HEK293T (cell line): ENCODE data around the gene ZHX3.

Experiments
- CTCF ChIA-PET: fragments of 350-600 bp; formaldehyde crosslinking; extraction: SDS; loops from one replicate; lab custom pipeline; 2021; ENCODE audit warnings: antibody characterized with exemption, inconsistent platforms; lab: Yijun Ruan, JAX
- POLR2A ChIA-PET: fragments of 350-600 bp; formaldehyde crosslinking; extraction: SDS; loops from one replicate; lab custom pipeline; 2020; ENCODE audit warnings: antibody characterized with exemption, inconsistent platforms; lab: Yijun Ruan, JAX
- DNase-seq: peaks from one replicate; pipeline ENCODE4 v3.0.0; 2012; ENCODE audit warnings: mixed read lengths; ENCODE audit errors: extremely low spot score
- ARNT ChIP-seq: fragments of 450-650 bp; IDR thresholded peaks from 2 replicates; pipeline ENCODE4 v1.6.1; 2017; ENCODE audit warnings: mild to moderate bottlenecking
- BHLHE40 ChIP-seq: fragments of 450-650 bp; IDR thresholded peaks from 2 replicates; pipeline ENCODE4 v1.6.1; 2016; ENCODE audit warnings: mild to moderate bottlenecking, moderate library complexity, borderline replicate concordance
- CTBP1 ChIP-seq: fragments of 450-650 bp; IDR thresholded peaks from 2 replicates; pipeline ENCODE4 v1.6.1; 2016; ENCODE audit warnings: borderline replicate concordance
- ELF4 ChIP-seq: fragments of 450-650 bp; IDR thresholded peaks from 2 replicates; pipeline ENCODE4 v1.6.1; 2017; ENCODE audit warnings: antibody characterized with exemption
- FOXA1 ChIP-seq: fragments of 450-650 bp; IDR thresholded peaks from 2 replicates; pipeline ENCODE4 v1.6.1; 2016; ENCODE audit warnings: mild to moderate bottlenecking
- FOXK2 ChIP-seq: fragments of 450-650 bp; IDR thresholded peaks from 2 replicates; pipeline ENCODE4 v1.6.1; 2016; ENCODE audit warnings: mild to moderate bottlenecking
- FOXM1 ChIP-seq: fragments of 450-650 bp; IDR thresholded peaks from 2 replicates; pipeline ENCODE4 v1.6.1; 2017; ENCODE audit warnings: mild to moderate bottlenecking, borderline replicate concordance
- HDGF ChIP-seq: fragments of 450-650 bp; IDR thresholded peaks from 2 replicates; pipeline ENCODE4 v1.6.1; 2017; ENCODE audit warnings: antibody characterized with exemption, borderline replicate concordance
- L3MBTL2 ChIP-seq: fragments of 450-650 bp; conservative IDR thresholded peaks from 2 replicates; pipeline ENCODE4 v1.6.1; 2016; ENCODE audit warnings: mild to moderate bottlenecking
- LEF1 ChIP-seq: fragments of 450-650 bp; IDR thresholded peaks from 2 replicates; pipeline ENCODE4 v1.6.1; 2017; ENCODE audit warnings: mild to moderate bottlenecking, borderline replicate concordance
- NFRKB ChIP-seq: fragments of 450-650 bp; IDR thresholded peaks from 2 replicates; pipeline ENCODE4 v1.6.1; 2016; ENCODE audit warnings: mild to moderate bottlenecking, moderate library complexity
- PKNOX1 ChIP-seq: fragments of 450-650 bp; IDR thresholded peaks from 2 replicates; pipeline ENCODE4 v1.6.1; 2016
- SP1 ChIP-seq: fragments of 450-650 bp; IDR thresholded peaks from 2 replicates; pipeline ENCODE4 v1.6.1; 2017
- SUZ12 ChIP-seq: fragments of 450-650 bp; IDR thresholded peaks from 2 replicates; pipeline ENCODE4 v1.6.1; 2016; ENCODE audit warnings: mild to moderate bottlenecking
- TARDBP ChIP-seq: fragments of 450-650 bp; IDR thresholded peaks from 2 replicates; pipeline ENCODE4 v1.6.1; 2016
- ZNF384 ChIP-seq: fragments of 450-650 bp; IDR thresholded peaks from 2 replicates; pipeline ENCODE4 v1.6.1; 2016

Gene ZHX3

GRCh38 chr20:41317546-41318270, at the start of gene ZHX3:
ZHX3 (minus strand) TSS chr20:41317731; CDS start chr20:41204916, 112,815 bp downstream.
- DNase-seq, result peak; percentile 100
- TF ChIP-seq NFRKB, result no peak
- TF ChIP-seq SP1, result no peak
- no peak for TF ChIP-seq ARNT
- TF ChIP-seq FOXM1, result 0 out of 2 replicates have a peak, but pooled peaks have one; percentile 44
- ChIA-PET POLR2A (interaction anchor here (0.6 to 2.7 kb wide), 6 partner anchors 9 to 85 kb away, joined by 3 to 11 read pairs (median 6); no protein-coding TSS in a partner anchor), CTCF (interaction anchor here (0.7 to 1.3 kb wide), 2 partner anchors 145 to 355 kb away, joined by 3 to 4 read pairs; no protein-coding TSS in a partner anchor)

GRCh38 chr20:41367393-41367695, 49.8 kb upstream of the ZHX3 start:
- ChIA-PET POLR2A (no interaction called here), CTCF (no interaction called here)
- TF ChIP-seq FOXM1 (no peak), TARDBP (no peak), L3MBTL2 (no peak), ELF4 (no peak), ARNT (no peak), PKNOX1 (no peak), SP1 (no peak), FOXA1 (no peak), BHLHE40 (no peak), FOXK2 (no peak), HDGF (no peak), NFRKB (no peak), LEF1 (no peak), SUZ12 (no peak), ZNF384 (no peak), CTBP1 (no peak)
- DNase-seq, result no peak

GRCh38 chr20:41366546-41367392, 49.2 kb upstream of the ZHX3 start, which contains the start of gene EMILIN3:
EMILIN3 (minus strand) TSS chr20:41366818; CDS start chr20:41366634, 184 bp downstream.
- POLR2A ChIA-PET, result no interaction called here
- no peak for TF ChIP-seq SP1
- no peak for TF ChIP-seq HDGF
- TF ChIP-seq ELF4, result no peak
- TF ChIP-seq FOXK2, result no peak
- TF ChIP-seq LEF1, result no peak
- TF ChIP-seq L3MBTL2, result no peak
- TF ChIP-seq NFRKB, result no peak
- no peak for TF ChIP-seq FOXM1
- no peak for TF ChIP-seq BHLHE40
- no peak for TF ChIP-seq SUZ12
- TF ChIP-seq CTBP1, result no peak
- no peak for TF ChIP-seq PKNOX1
- no peak for TF ChIP-seq ARNT
- no peak for TF ChIP-seq ZNF384
- no peak for TF ChIP-seq TARDBP
- TF ChIP-seq FOXA1, result no peak
- peak; percentile 75 for DNase-seq
- CTCF ChIA-PET, result no interaction called here

GRCh38 chr20:41365777-41366545, 48.4 kb upstream of the ZHX3 start:
- peak; percentile 47 for DNase-seq
- TF ChIP-seq TARDBP (no peak), ZNF384 (no peak), FOXM1 (no peak), ELF4 (no peak), ARNT (no peak), BHLHE40 (no peak), HDGF (no peak), CTBP1 (no peak), NFRKB (no peak), FOXK2 (no peak), LEF1 (no peak)
- ChIA-PET POLR2A (no interaction called here), CTCF (no interaction called here)

GRCh38 chr20:41364967-41365765, 47.6 kb upstream of the ZHX3 start:
- DNase-seq, result no peak
- TF ChIP-seq TARDBP (no peak), CTBP1 (no peak), BHLHE40 (no peak), L3MBTL2 (no peak), ZNF384 (no peak), FOXM1 (no peak), FOXA1 (no peak), NFRKB (no peak), ARNT (no peak), FOXK2 (no peak), ELF4 (no peak), HDGF (no peak), SP1 (no peak), LEF1 (no peak), PKNOX1 (no peak)
- CTCF ChIA-PET, result no interaction called here

More at GRCh38 chr20:41364967-41365765, 47.6 kb upstream of the ZHX3 start:
- POLR2A ChIA-PET, result no interaction called here
